Endothelial cell of umbilical vein (primary cell): Measurements from ENCODE around the gene COL5A3. TPM values are rescaled to one million over a fixed set of nuclear protein-coding genes. Genes with fewer than 3 reads are reported as not detected.

ENCODE experiments used
- BruUV-seq: library from RNA; stranded (reverse); fragments of 400-500 nt; replicated peaks from 2 replicates; lab custom pipeline; 2021; lab: Mats Ljungman, UMichigan
- CTCF ChIA-PET: fragments of 300-600, 350-600 bp; sonication (Branson Sonifier 250); formaldehyde crosslinking; loops from one replicate; lab custom pipeline; 2021; ENCODE audit warnings: antibody characterized with exemption, inconsistent platforms; lab: Charles Lee
- POLR2A ChIA-PET: fragments of 300-600, 350-600 bp; sonication (Branson Sonifier 250); formaldehyde crosslinking; loops from one replicate; lab custom pipeline; 2021; ENCODE audit warnings: antibody characterized with exemption, inconsistent platforms; lab: Charles Lee
- DNase-seq: peaks from one replicate; pipeline ENCODE4 v3.0.0-alpha.2; 2011; ENCODE audit warnings: low read depth, low spot score
- FAIRE-seq: peaks from 2 replicates; lab custom pipeline; 2011; peaks lifted over from hg19 to GRCh38; lab: Jason Lieb, UNC
- H2AFZ ChIP-seq: 2 replicates; pipeline ENCODE4 v1.6.0; 2012; ENCODE audit warnings: low read depth, low read length, control low read depth, inconsistent platforms
- H3K27ac ChIP-seq: 2 replicates; pipeline ENCODE4 v1.5.1; 2011; ENCODE audit warnings: low read depth, mild to moderate bottlenecking, control low read depth, low read length, moderate library complexity; ENCODE audit not compliant: insufficient read depth
- H3K27me3 ChIP-seq, 2 experiments: 2 replicates each; pipeline versions ENCODE4 v1.6.0 to v1.6.1; 2011; ENCODE audit warnings: low read length in 2 of 2, mixed read lengths in 1 of 2; ENCODE audit not compliant: control insufficient read depth in 2 of 2, insufficient read depth in 2 of 2
- H3K36me3 ChIP-seq, 2 experiments: 2 replicates in 1 of 2; 3 replicates in 1 of 2; pipeline ENCODE4 v1.5.1; 2011; ENCODE audit warnings: low read length in 2 of 2, mild to moderate bottlenecking in 1 of 2, moderate library complexity in 1 of 2; ENCODE audit not compliant: control insufficient read depth in 2 of 2, insufficient read depth in 2 of 2; ENCODE audit errors: extremely low read depth in 1 of 2
- H3K4me1 ChIP-seq: 3 replicates; pipeline ENCODE4 v1.5.1; 2011; ENCODE audit warnings: mild to moderate bottlenecking, low read length; ENCODE audit not compliant: control insufficient read depth, insufficient read depth; ENCODE audit errors: extremely low read depth
- H3K4me2 ChIP-seq: 2 replicates; pipeline ENCODE4 v1.6.1; 2011; ENCODE audit warnings: low read length, control low read depth, mixed read lengths; ENCODE audit not compliant: insufficient read depth
- H3K4me3 ChIP-seq, 3 experiments: fragments of 200-600 bp in 1 of 3; sonication (generic), shearing (Covaris generic) in 1 of 3; replicated peaks in 1 of 3; 2 replicates each; pipeline ENCODE4 v1.5.1; 2011 to 2016; ENCODE audit warnings: control low read depth in 3 of 3, low read length in 3 of 3, mild to moderate bottlenecking in 2 of 3, inconsistent platforms in 1 of 3, low read depth in 1 of 3, moderate library complexity in 1 of 3; ENCODE audit not compliant: insufficient read depth in 1 of 3
- H3K79me2 ChIP-seq: 2 replicates; pipeline ENCODE4 v1.6.0; 2012; ENCODE audit warnings: low read length, inconsistent platforms; ENCODE audit not compliant: control insufficient read depth, insufficient read depth
- H3K9ac ChIP-seq: replicated peaks from 2 replicates; pipeline ENCODE3; 2011; ENCODE audit warnings: low read length, control low read depth; ENCODE audit not compliant: insufficient read depth; ENCODE audit errors: extremely low read depth
- H3K9me1 ChIP-seq: replicated peaks from 3 replicates; pipeline ENCODE4 v1.6.0; 2011; ENCODE audit warnings: mild to moderate bottlenecking, low read length; ENCODE audit not compliant: control insufficient read depth, insufficient read depth; ENCODE audit errors: extremely low read depth
- H3K9me3 ChIP-seq: replicated peaks from 2 replicates; pipeline ENCODE4 v1.5.1; 2012; ENCODE audit warnings: low read length, inconsistent platforms; ENCODE audit not compliant: control insufficient read depth, insufficient read depth
- H4K20me1 ChIP-seq: replicated peaks from 2 replicates; pipeline ENCODE3; 2011; ENCODE audit warnings: mild to moderate bottlenecking, low read length; ENCODE audit not compliant: control insufficient read depth, insufficient read depth; ENCODE audit errors: extremely low read depth
- CTCF ChIP-seq, 2 donors: IDR thresholded peaks; 1 replicate in 1 of 2; 2 replicates in 1 of 2; pipeline ENCODE4 v1.5.1; 2011; ENCODE audit warnings: low read length in 2 of 2, mild to moderate bottlenecking in 2 of 2, moderate library complexity in 2 of 2, control low read depth in 1 of 2, inconsistent platforms in 1 of 2, low read depth in 1 of 2; ENCODE audit not compliant: insufficient read depth in 1 of 2; ENCODE audit errors: extremely low read depth in 1 of 2
- EZH2 ChIP-seq: IDR thresholded peaks from 2 replicates; pipeline ENCODE4 v1.6.1; 2012; ENCODE audit warnings: borderline replicate concordance, low read depth, mild to moderate bottlenecking, moderate library complexity, low read length, inconsistent platforms; ENCODE audit not compliant: severe bottlenecking
- FOS ChIP-seq: IDR thresholded peaks from 2 replicates; pipeline ENCODE4 v1.6.1; 2011; ENCODE audit warnings: mild to moderate bottlenecking, low read length, moderate library complexity, borderline replicate concordance; ENCODE audit not compliant: insufficient read depth
- GATA2 ChIP-seq: IDR thresholded peaks from 2 replicates; pipeline ENCODE4 v1.7.0; 2011; ENCODE audit warnings: low read depth, mild to moderate bottlenecking, moderate library complexity, mixed read lengths, low read length; ENCODE audit not compliant: insufficient read length, insufficient read depth
- JUN ChIP-seq: IDR thresholded peaks from 2 replicates; pipeline ENCODE4 v1.6.1; 2011; ENCODE audit warnings: borderline replicate concordance, low read depth; ENCODE audit not compliant: insufficient read length, insufficient read depth
- MAX ChIP-seq: IDR thresholded peaks from 2 replicates; pipeline ENCODE4 v1.6.1; 2011; ENCODE audit not compliant: insufficient read depth, insufficient read length
- MYC ChIP-seq: IDR thresholded peaks from one replicate; pipeline ENCODE4 v1.6.1; 2011; ENCODE audit warnings: mild to moderate bottlenecking, low read depth, low read length
- POLR2A ChIP-seq: IDR thresholded peaks from 2 replicates; pipeline ENCODE4 v1.6.1; 2012; ENCODE audit warnings: low read depth, mild to moderate bottlenecking, control low read depth, low read length
- POLR2AphosphoS5 ChIP-seq: IDR thresholded peaks from 2 replicates; pipeline ENCODE4 v1.6.1; 2012; ENCODE audit warnings: low read depth, mild to moderate bottlenecking, control low read depth, low read length, moderate library complexity; ENCODE audit not compliant: insufficient read depth
- dilution Hi-C: fragments of 300-500 bp; cut with MboI; formaldehyde crosslinking; loops from one replicate; pipeline ENCODE4 v1.15.0; 2019; ENCODE audit warnings: low sequenced_read_pairs; ENCODE audit not compliant: extremely low pct_ligation_motif_present
- intact Hi-C: fragments of 100-400 bp; cut with micrococcal nuclease; formaldehyde crosslinking; loops from one replicate; pipeline ENCODE4 v1.10.0; 2022
- polyA plus RNA-seq, 4 experiments: library from polyadenylated mRNA; depleted of rRNA in 3 of 4; stranded (reverse) in 3 of 4; unstranded in 1 of 4; fragments of >200 nt; gene quantifications; 2 replicates each; pipeline versions ENCODE4 v1.2.1 to v1.2.3, GENCODE V29; 2011 to 2012; ENCODE audit warnings: missing spikeins in 1 of 4
- total RNA-seq: library from RNA; stranded (reverse); gene quantifications from 2 replicates; pipeline ENCODE4 v1.2.3, GENCODE V29; 2021

Gene COL5A3
- total and polyA plus RNA-seq, 2 donors (not counting 3 experiments of a cell fraction or from before 2014, with no cell fraction given) = not detected

DNA sequence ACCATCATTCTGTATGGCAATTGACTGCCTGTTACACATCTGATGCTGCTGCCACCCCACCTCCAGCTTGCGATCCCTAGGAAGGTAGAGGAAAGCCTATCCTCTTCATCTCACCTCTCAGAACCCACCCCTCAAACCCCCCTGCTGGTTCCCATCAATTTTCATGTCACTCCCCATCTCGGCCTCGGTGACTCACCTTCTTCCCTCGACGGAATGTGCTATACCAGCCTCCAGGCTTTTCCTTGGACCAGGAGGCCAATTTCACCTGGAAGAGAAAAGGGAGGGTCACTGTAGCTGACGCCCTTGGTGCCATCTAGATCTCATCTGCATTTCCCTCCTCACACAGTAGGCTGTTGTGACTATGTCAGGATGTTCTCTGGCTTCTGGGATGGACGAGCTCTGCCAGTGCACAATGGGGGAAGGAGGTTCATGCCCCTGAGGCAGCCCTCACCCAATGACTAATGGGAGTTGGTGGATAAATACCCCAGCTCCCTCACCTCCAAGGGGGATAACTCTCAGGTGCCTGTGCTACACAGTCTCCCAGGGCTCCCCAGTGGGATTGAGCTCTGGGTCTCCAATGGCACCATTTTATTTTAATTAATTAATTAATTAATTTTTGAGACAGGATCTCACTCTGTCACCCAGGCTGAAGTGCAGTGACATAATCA lies 47.5 kb downstream of the COL5A3 start:
- intact Hi-C loops = no loop called here
- dilution Hi-C loops = no loop called here
- Histone ChIP-seq H3K4me2 (no peak overlapping the region), H3K79me2 (no peaks in the 10 kb centered on the region), H3K4me1 (no peaks in the 10 kb centered on the region), H3K4me3 (no peak overlapping the region), H3K9me1 (no peaks in the 10 kb centered on the region), H2AFZ (no peak overlapping the region), H3K36me3 (no peaks in the 10 kb centered on the region), H4K20me1 (no peaks in the 10 kb centered on the region), H3K27me3 (peaks cover 6 to 8% of the 10 kb centered on the region in 2 experiments), H3K9me3 (no peaks in the 10 kb centered on the region), H3K9ac (no peak overlapping the region), H3K27ac (no peak overlapping the region)
- FAIRE-seq (no peak), DNase-seq (no peak)
- TF ChIP-seq MYC (no peak), POLR2A (no peak), JUN (no peak), GATA2 (no peak), MAX (no peak), EZH2 (no peak), POLR2AphosphoS5 (no peak), FOS (no peak), CTCF (IDR thresholded peaks at IDR 0.05; ENCODE audit: extremely low read depth in 1 of 2, insufficient read depth in 1 of 2, low read depth in 1 of 2, low read length in 2 of 2) (no peak)
- no TSS peak for BruUV-seq
- ChIA-PET CTCF (interaction anchor here (0.8 to 1.7 kb wide), 4 partner anchors 9 to 64 kb away, joined by 3 to 7 read pairs (median 4); no protein-coding TSS in a partner anchor), POLR2A (interaction anchor here (0.6 kb wide), 1 partner anchor 10 kb away, joined by 6 read pairs; no protein-coding TSS in a partner anchor)
